Heart right ventricle (tissue), 16 donors: ENCODE measurements around the gene DDA1. TPM values are rescaled to one million over a fixed set of nuclear protein-coding genes. Genes with fewer than 3 reads are reported as not detected.

Source experiments
- ATAC-seq, 8 donors: fragments of 200-7000 bp; cut with Tn5 transposase; one replicate each; pipeline ENCODE4 v1.9.1; 2020; ENCODE audit warnings: mild to moderate bottlenecking in 8 of 8, moderate library complexity in 8 of 8, moderate number of reproducible peaks in 1 of 8
- DNase-seq, 2 donors: peaks; one replicate each; pipeline ENCODE4 v3.0.0-alpha.2; 2020
- H3K27ac ChIP-seq, 10 donors: fragments of 200-600 bp; sonication (generic) in 2 of 10; one replicate each; pipeline versions ENCODE4 v1.5.0 to v1.8.0; 2020 to 2022; ENCODE audit warnings: mild to moderate bottlenecking in 3 of 10
- H3K27me3 ChIP-seq, 7 donors: fragments of 200-600 bp; one replicate each; pipeline ENCODE4 v1.8.0; 2021 to 2022; ENCODE audit warnings: mild to moderate bottlenecking in 2 of 7
- H3K36me3 ChIP-seq, 9 donors: fragments of 200-600 bp; sonication (generic) in 1 of 9; one replicate each; pipeline versions ENCODE4 v1.5.0 to v1.8.0; 2020 to 2022; ENCODE audit warnings: mild to moderate bottlenecking in 2 of 9
- H3K4me1 ChIP-seq, 9 donors: fragments of 200-600 bp; sonication (generic) in 1 of 9; one replicate each; pipeline versions ENCODE4 v1.5.0 to v1.8.0; 2020 to 2022; ENCODE audit warnings: mild to moderate bottlenecking in 4 of 9
- H3K4me3 ChIP-seq, 10 donors: fragments of 200-600 bp; sonication (generic) in 2 of 10; one replicate each; pipeline versions ENCODE4 v1.5.0 to v1.8.0; 2020 to 2022; ENCODE audit warnings: mild to moderate bottlenecking in 7 of 10, moderate library complexity in 2 of 10
- H3K9me3 ChIP-seq, 11 donors: fragments of 200-600 bp in 10 of 11; sonication (generic) in 2 of 11; one replicate each; pipeline versions ENCODE4 v1.5.0 to v1.8.0; 2013 to 2022; ENCODE audit warnings: mild to moderate bottlenecking in 2 of 11, control low read depth in 1 of 11, moderate library complexity in 1 of 11
- WGBS, 2 donors: extraction: QIAGEN DNeasy Blood & Tissue Kit; methylation state at CpG; one replicate each; pipeline ENCODE4 v1.1.7; 2013; ENCODE audit warnings: inconsistent platforms in 1 of 2; 5-methylcytosine and 5-hydroxymethylcytosine counted together
- intact Hi-C, 10 donors: fragments of 100-400 bp; cut with DNase I; formaldehyde crosslinking; loops; one replicate each; pipeline versions ENCODE4 v1.11.1 to v1.14.2; 2022
- polyA plus RNA-seq, 2 donors: library from polyadenylated mRNA; stranded (reverse); fragments of 200-250 nt; gene quantifications; one replicate each; pipeline ENCODE4 v1.2.3, GENCODE V29; 2013
- total RNA-seq, 10 donors: library from RNA; stranded (reverse); fragmentation: NEBNext Ultra II Directional in 3 of 10; extraction: Animal tissue kit (Norgen Biotek cat#: 25700) in 3 of 10; gene quantifications; one replicate each; pipeline versions ENCODE4 v1.2.1 to v1.2.4, GENCODE V29; 2021 to 2023
- TF ChIP-seq, protein P1 (sequence below), 9 donors: fragments of 200-600 bp; sonication (generic) in 2 of 9; IDR thresholded peaks; one replicate each; pipeline versions ENCODE4 v1.5.0 to v1.8.0; 2021 to 2022; ENCODE audit warnings: antibody characterized with exemption in 9 of 9, mild to moderate bottlenecking in 5 of 9, moderate library complexity in 1 of 9
- donor health status: Arrhythmogenic right ventricular cardiomyopathy.
- donor health status: ischemic (EF 13 %, LVEDD 7.1; RV severe dilation, severe dysfunction).
- donor health status: healthy with polysubstance abuse.
- donor health status: DM: no; HTN: yes; CAD: no.
- donor health status: DM: no; HTN: no; CAD: no.
- donor health status: ischemic (EF 25% LVEDD 6.9; RV normal size, moderate dysfunction).
- donor health status: ischemic (EF 25% LVEDD 5.7; RV mildly dilated, moderate dysfunction).
- donor health status: healthy.
- donor health status: DM: yes; HTN: yes; CAD: no.
- donor health status: Ischemic cardiomyopathy.
- donor health status: ischemic (EF 35%, LVEDD 5.7; RV mildly dilated, moderate dysfunction).
- donor health status: nonischemic (EF 11% LVEDD 7.7; RV severe dilation, severe dysfunction).
- donor health status: DM: yes; HTN: yes; CAD: no.
- donor health status: PGD.
- donor health status: ischemic (EF 29% LVEDD 5.4; RV normal size, mild dysfunction).
- donor health status: nonischemic (EF 23%, LVEDD 6.1; RV moderate dilation, normal function).

Gene DDA1
- total and polyA plus RNA-seq, 12 donors: 20.4 to 85.7 (median 34.7) TPM

DNA sequence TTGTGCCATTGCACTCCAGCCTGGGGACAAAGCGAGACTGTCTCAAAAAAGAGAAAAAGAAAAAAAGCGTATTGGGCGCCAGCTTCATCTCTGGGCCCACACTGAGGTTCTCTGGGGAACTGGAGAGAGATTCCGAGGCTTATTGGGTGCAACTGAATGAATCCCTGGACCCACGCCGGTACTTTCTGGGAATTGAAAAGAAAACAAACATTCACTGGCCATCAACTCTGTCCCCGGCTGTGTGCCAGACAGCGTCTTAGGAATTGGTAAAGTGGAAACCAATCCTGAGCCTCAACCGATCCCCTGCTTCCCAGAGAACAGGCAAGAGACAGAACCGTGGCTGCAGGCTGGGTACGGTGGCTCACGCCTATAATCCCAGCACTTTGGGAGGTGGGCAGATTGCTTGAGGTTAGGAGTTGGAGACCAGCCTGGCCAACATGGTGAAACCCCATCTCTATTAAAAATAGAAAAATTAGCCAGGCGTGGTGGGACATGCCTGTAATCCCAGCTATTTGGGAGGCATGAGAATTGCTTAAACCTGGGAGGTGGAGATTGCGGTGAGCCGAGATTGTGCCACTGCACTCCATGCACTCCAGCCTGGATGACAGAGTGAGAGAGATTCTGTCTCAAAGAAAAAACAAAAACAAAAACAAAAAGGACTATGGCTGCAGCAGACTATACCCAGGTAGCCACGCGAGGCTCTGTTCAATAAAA is 16.7 kb downstream of the DDA1 start:
- Histone ChIP-seq H3K4me3 (no peak overlapping the region), H3K27me3 (peaks cover 0 to 25% (median 0%) of the 10 kb centered on the region in 7 donors), H3K27ac (no peak overlapping the region), H3K4me1 (peaks cover 0 to 21% (median 0%) of the 10 kb centered on the region in 9 donors), H3K9me3 (no peaks in the 10 kb centered on the region), H3K36me3 (peaks cover 0 to 45% (median 6%) of the 10 kb centered on the region in 9 donors)
- TF ChIP-seq, protein P1, sequence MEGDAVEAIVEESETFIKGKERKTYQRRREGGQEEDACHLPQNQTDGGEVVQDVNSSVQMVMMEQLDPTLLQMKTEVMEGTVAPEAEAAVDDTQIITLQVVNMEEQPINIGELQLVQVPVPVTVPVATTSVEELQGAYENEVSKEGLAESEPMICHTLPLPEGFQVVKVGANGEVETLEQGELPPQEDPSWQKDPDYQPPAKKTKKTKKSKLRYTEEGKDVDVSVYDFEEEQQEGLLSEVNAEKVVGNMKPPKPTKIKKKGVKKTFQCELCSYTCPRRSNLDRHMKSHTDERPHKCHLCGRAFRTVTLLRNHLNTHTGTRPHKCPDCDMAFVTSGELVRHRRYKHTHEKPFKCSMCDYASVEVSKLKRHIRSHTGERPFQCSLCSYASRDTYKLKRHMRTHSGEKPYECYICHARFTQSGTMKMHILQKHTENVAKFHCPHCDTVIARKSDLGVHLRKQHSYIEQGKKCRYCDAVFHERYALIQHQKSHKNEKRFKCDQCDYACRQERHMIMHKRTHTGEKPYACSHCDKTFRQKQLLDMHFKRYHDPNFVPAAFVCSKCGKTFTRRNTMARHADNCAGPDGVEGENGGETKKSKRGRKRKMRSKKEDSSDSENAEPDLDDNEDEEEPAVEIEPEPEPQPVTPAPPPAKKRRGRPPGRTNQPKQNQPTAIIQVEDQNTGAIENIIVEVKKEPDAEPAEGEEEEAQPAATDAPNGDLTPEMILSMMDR (IDR thresholded peaks at IDR 0.05): no peak
- ATAC-seq: no peak
- no peak for DNase-seq
- 78 to 81% methylated on average over 17 of the region's 17 CpGs for WGBS, 2 donors
- intact Hi-C loops: no loop called here

DNA sequence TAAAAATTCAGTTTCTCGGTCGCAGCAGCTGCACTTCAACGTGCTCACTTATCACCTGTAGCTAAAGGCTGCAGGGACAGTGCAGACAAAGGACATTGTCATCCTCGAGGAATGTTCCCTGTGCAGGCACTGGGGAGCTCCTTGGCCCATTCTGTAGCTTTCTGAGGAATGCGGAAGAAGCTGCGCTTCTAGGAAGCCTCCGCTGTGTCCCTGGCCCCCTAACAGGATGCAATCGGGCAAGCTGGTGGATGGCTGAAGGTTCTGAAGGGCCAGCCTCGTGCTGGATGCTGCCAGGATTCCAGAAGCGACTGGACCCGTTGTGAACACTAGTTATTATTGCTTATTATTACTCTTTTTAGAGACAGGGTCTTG is 17.2 kb downstream of the DDA1 start:
- 75 to 78% methylated on average over 11 of the region's 11 CpGs for WGBS, 2 donors
- ATAC-seq (no peak), DNase-seq (no peak)
- H3K4me3 ChIP-seq: no peak overlapping the region
- TF ChIP-seq, protein P1 (IDR thresholded peaks at IDR 0.05): no peak
- H3K36me3 ChIP-seq: peaks cover 0 to 39% (median 2%) of the 10 kb centered on the region in 9 donors
- no peak overlapping the region for H3K27ac ChIP-seq
- H3K9me3 ChIP-seq: no peaks in the 10 kb centered on the region
- intact Hi-C loops: no loop called here
- H3K27me3 ChIP-seq: peaks cover 0 to 28% (median 0%) of the 10 kb centered on the region in 7 donors
- H3K4me1 ChIP-seq: peaks cover 0 to 21% (median 0%) of the 10 kb centered on the region in 9 donors

DNA sequence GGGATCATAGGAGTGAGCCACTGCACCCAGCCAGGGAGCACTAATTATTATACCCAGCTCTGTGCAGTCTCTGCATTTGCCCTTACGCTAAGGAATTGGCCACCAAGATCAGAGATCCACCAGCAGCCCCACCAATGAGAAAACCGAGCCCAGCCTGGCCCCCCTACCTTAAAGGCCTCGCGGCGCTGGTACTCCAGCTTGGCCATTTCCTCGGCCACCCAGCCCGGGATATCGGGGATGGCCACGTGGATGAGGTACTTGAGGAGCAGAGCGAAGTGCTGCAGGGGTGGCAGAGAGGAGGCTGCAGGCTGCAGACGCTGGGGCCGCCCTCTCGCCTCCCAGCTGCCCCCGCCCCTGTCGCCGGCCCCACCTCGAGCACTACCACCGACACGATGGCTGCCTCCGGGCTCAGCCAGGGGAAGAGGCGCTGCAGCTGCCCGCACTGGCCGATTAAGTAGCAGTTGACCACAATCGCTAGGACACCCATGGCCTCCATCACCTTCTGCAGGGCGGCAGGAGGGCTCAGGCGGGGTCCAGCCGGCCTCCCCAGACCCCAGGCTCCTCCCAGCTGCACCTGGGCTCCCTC is 17.8 kb downstream of the DDA1 start:
- DNase-seq: no peak
- peak in 1 of 8 donors; percentile 2 for ATAC-seq

More for the DNA sequence above, 17.8 kb downstream of the DDA1 start:
- Histone ChIP-seq H3K27me3 (peaks cover 0 to 28% (median 0%) of the 10 kb centered on the region in 7 donors), H3K27ac (no peak overlapping the region), H3K4me3 (no peak overlapping the region), H3K4me1 (peaks cover 0 to 21% (median 0%) of the 10 kb centered on the region in 9 donors), H3K9me3 (no peaks in the 10 kb centered on the region), H3K36me3 (peaks cover 0 to 33% (median 0%) of the 10 kb centered on the region in 9 donors)
- TF ChIP-seq, protein P1 (IDR thresholded peaks at IDR 0.05): no peak
- intact Hi-C loops: no loop called here
- WGBS, 2 donors: 93 to 96% methylated on average over 21 to 27 of the region's 27 CpGs
